WTC11 (cell line): ENCODE data around the gene TNIK. TPM values are rescaled to one million over a fixed set of nuclear protein-coding genes. Genes with fewer than 3 reads are reported as not detected.
A peak's percentile ranks its signal among the peaks of the same experiment; 100 is the strongest.

ENCODE experiments used
- ATAC-seq: fragments of 200-7000 bp; cut with Tn5 transposase; 2 replicates; pipeline ENCODE4 v1.10.0; 2021; ENCODE audit warnings: mild to moderate bottlenecking, moderate library complexity
- CTCF ChIA-PET: fragments of 300-600 bp; sonication (Branson Sonifier 250); formaldehyde crosslinking; loops from one replicate; lab custom pipeline; 2021; ENCODE audit warnings: antibody characterized with exemption; lab: Charles Lee
- POLR2A ChIA-PET: fragments of 350-600 bp; sonication (Branson Sonifier 250); formaldehyde crosslinking; loops from one replicate; lab custom pipeline; 2021; ENCODE audit warnings: antibody characterized with exemption; lab: Charles Lee
- DNase-seq: peaks from one replicate; pipeline ENCODE4 v3.0.0; 2021; ENCODE audit warnings: low spot score
- H3K27ac Mint-ChIP-seq: 2 replicates; pipeline ENCODE4 v1.8.0; 2021; ENCODE audit warnings: mixed read lengths
- H3K27me3 Mint-ChIP-seq: 2 replicates; pipeline ENCODE4 v1.8.0; 2021; ENCODE audit warnings: low read depth, mild to moderate bottlenecking, moderate library complexity, mixed read lengths
- H3K36me3 Mint-ChIP-seq: 2 replicates; pipeline ENCODE4 v1.8.0; 2021; ENCODE audit warnings: mixed read lengths
- H3K4me1 Mint-ChIP-seq: 2 replicates; pipeline ENCODE4 v1.8.0; 2022; ENCODE audit warnings: mixed read lengths
- H3K4me3 Mint-ChIP-seq: 2 replicates; pipeline ENCODE4 v1.8.0; 2021; ENCODE audit warnings: mild to moderate bottlenecking, moderate library complexity, mixed read lengths
- H3K9me3 Mint-ChIP-seq: 2 replicates; pipeline ENCODE4 v1.8.0; 2021; ENCODE audit warnings: mixed read lengths
- ATF3 ChIP-seq: sonication (generic); formaldehyde crosslinking; conservative IDR thresholded peaks from 2 replicates; pipeline ENCODE4 v1.8.1; 2022; ENCODE audit warnings: mild to moderate bottlenecking, missing genetic modification reagents
- ELF4 ChIP-seq: sonication (generic); formaldehyde crosslinking; IDR thresholded peaks from 2 replicates; pipeline ENCODE4 v1.8.1; 2022; ENCODE audit warnings: low read depth, mild to moderate bottlenecking, moderate library complexity, missing genetic modification reagents
- FOXJ3 ChIP-seq: sonication (generic); formaldehyde crosslinking; IDR thresholded peaks from 2 replicates; pipeline ENCODE4 v1.9.0; 2021; ENCODE audit warnings: missing genetic modification reagents, mild to moderate bottlenecking, borderline replicate concordance
- FOXP1 ChIP-seq: sonication (generic); formaldehyde crosslinking; IDR thresholded peaks from 2 replicates; pipeline ENCODE4 v1.8.0; 2022; ENCODE audit warnings: missing genetic modification reagents, mild to moderate bottlenecking, moderate library complexity, borderline replicate concordance
- GABPB1 ChIP-seq: sonication (generic); formaldehyde crosslinking; IDR thresholded peaks from 2 replicates; pipeline ENCODE4 v1.8.1; 2023; ENCODE audit warnings: mild to moderate bottlenecking, missing genetic modification reagents
- GRHL2 ChIP-seq: fragments of 250-450 bp; sonication (Bioruptor Pico); IDR thresholded peaks from 2 replicates; pipeline ENCODE4 v1.8.0; 2022; ENCODE audit warnings: mild to moderate bottlenecking, moderate library complexity; ENCODE audit not compliant: insufficient replicate concordance, severe bottlenecking
- IRF1 ChIP-seq: sonication (generic); formaldehyde crosslinking; IDR thresholded peaks from 2 replicates; pipeline ENCODE4 v1.8.0; 2023; ENCODE audit warnings: missing genetic modification reagents
- JAZF1 ChIP-seq: fragments of 250-450 bp; sonication (Bioruptor Pico); IDR thresholded peaks from 2 replicates; pipeline ENCODE4 v1.9.0; 2021; ENCODE audit warnings: moderate library complexity, mild to moderate bottlenecking, inconsistent platforms
- MYBL2 ChIP-seq: sonication (generic); formaldehyde crosslinking; IDR thresholded peaks from 2 replicates; pipeline ENCODE4 v1.8.1; 2023; ENCODE audit warnings: mild to moderate bottlenecking, moderate library complexity, missing genetic modification reagents
- NR1H2 ChIP-seq: sonication (generic); formaldehyde crosslinking; IDR thresholded peaks from 2 replicates; pipeline ENCODE4 v1.9.0; 2021; ENCODE audit warnings: mild to moderate bottlenecking, moderate library complexity, missing genetic modification reagents
- NR2C2 ChIP-seq: sonication (generic); formaldehyde crosslinking; IDR thresholded peaks from 2 replicates; pipeline ENCODE4 v1.8.0; 2022; ENCODE audit warnings: mild to moderate bottlenecking, missing genetic modification reagents
- RELA ChIP-seq: sonication (generic); formaldehyde crosslinking; IDR thresholded peaks from 2 replicates; pipeline ENCODE4 v1.8.1; 2022; ENCODE audit warnings: missing genetic modification reagents, mild to moderate bottlenecking, borderline replicate concordance
- RORB ChIP-seq: fragments of 250-450 bp; sonication (Bioruptor Pico); IDR thresholded peaks from 2 replicates; pipeline ENCODE4 v1.9.0; 2021; ENCODE audit warnings: mild to moderate bottlenecking
- SMAD4 ChIP-seq: sonication (generic); formaldehyde crosslinking; IDR thresholded peaks from 2 replicates; pipeline ENCODE4 v1.8.0; 2022; ENCODE audit warnings: mild to moderate bottlenecking, missing genetic modification reagents
- SOX15 ChIP-seq: fragments of 250-450 bp; sonication (Bioruptor Pico); IDR thresholded peaks from 2 replicates; pipeline ENCODE4 v1.9.0; 2021; ENCODE audit warnings: mild to moderate bottlenecking
- TCF7 ChIP-seq: sonication (generic); formaldehyde crosslinking; IDR thresholded peaks from 2 replicates; pipeline ENCODE4 v1.8.0; 2022; ENCODE audit warnings: mild to moderate bottlenecking, low read depth, missing genetic modification reagents, moderate library complexity
- TEAD4 ChIP-seq: sonication (generic); formaldehyde crosslinking; IDR thresholded peaks from 2 replicates; pipeline ENCODE4 v1.8.0; 2022; ENCODE audit warnings: mild to moderate bottlenecking, missing genetic modification reagents
- ZNF232 ChIP-seq: sonication (generic); formaldehyde crosslinking; IDR thresholded peaks from 2 replicates; pipeline ENCODE4 v1.8.0; 2022; ENCODE audit warnings: mild to moderate bottlenecking, missing genetic modification reagents
- ZNF317 ChIP-seq: sonication (generic); formaldehyde crosslinking; IDR thresholded peaks from 2 replicates; pipeline ENCODE4 v1.8.1; 2023; ENCODE audit warnings: low read depth, mild to moderate bottlenecking, moderate library complexity, missing genetic modification reagents, borderline replicate concordance
- ZNF416 ChIP-seq: fragments of 250-450 bp; sonication (Bioruptor Pico); IDR thresholded peaks from 2 replicates; pipeline ENCODE4 v1.9.0; 2021; ENCODE audit warnings: mild to moderate bottlenecking, inconsistent platforms
- ZNF532 ChIP-seq: fragments of 250-450 bp; sonication (Bioruptor Pico); IDR thresholded peaks from 2 replicates; pipeline ENCODE4 v1.9.0; 2021; ENCODE audit warnings: mild to moderate bottlenecking, borderline replicate concordance
- total RNA-seq: library from RNA; stranded (reverse); gene quantifications from 3 replicates; pipeline ENCODE4 v1.2.3, GENCODE V29; 2021
- TF ChIP-seq, protein P1 (sequence below): sonication (generic); formaldehyde crosslinking; IDR thresholded peaks from 2 replicates; pipeline ENCODE4 v1.8.1; 2023; ENCODE audit warnings: mild to moderate bottlenecking, moderate library complexity, missing genetic modification reagents
- TF ChIP-seq, protein P2 (sequence below): sonication (generic); formaldehyde crosslinking; IDR thresholded peaks from 2 replicates; pipeline ENCODE4 v1.8.1; 2022; ENCODE audit warnings: missing genetic modification reagents, borderline replicate concordance
- TF ChIP-seq, protein P3 (sequence below): fragments of 250-450 bp; sonication (Bioruptor Pico); IDR thresholded peaks from 2 replicates; pipeline ENCODE4 v1.9.0; 2021; ENCODE audit warnings: mild to moderate bottlenecking

The TNIK gene
- total RNA-seq, 1 experiment from 2014 or later: 50.3 TPM

DNA sequence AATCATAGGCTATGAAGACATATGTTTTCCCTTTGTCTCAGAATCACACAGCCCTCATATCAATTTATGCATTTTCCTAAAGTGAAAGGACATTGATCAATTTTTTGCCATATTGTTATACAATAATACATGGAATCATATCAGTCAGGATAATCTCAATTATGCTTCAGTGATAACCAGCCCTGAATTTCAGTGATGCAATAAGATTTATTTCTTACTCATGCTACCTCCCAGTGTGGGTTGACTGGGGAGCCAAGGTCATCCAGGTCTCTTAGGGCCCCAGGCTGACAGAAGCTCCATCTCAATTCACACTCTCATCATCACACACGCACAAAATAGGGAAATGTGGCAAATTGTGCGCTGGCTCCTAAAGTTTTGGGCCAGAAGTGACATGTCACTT lies 44.2 kb upstream of the TNIK start (continued):
- no peak for TF ChIP-seq ZNF532 (CRISPR knock-in tag)
- no peak for TF ChIP-seq ATF3

DNA sequence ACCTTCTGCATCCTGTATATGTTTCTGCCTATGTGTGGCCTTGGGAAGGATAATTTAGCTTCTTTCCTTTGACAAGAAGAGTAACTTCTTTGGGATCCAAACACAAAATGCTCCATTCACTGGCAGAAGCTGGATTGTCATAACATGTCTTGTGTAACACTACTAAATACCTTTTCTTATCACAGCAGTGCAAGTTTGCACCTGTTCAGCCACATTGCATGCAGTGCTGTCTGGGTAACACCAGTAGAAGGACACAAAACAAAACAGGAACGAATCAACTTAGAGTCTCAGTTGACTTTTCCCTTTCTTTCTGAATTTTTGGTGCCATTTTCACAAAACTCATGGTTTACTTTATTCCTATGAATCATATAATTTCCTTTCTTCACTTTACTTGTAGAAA lies 43.6 kb upstream of the TNIK start:
- H3K36me3 Mint-ChIP-seq: no peaks in the 10 kb centered on the region
- ChIA-PET POLR2A (no interaction called here), CTCF (no interaction called here)

GRCh38 chr3:171498921-171499320 lies 38.7 kb upstream of the TNIK start:
- POLR2A ChIA-PET: no interaction called here
- TF ChIP-seq, protein P1, sequence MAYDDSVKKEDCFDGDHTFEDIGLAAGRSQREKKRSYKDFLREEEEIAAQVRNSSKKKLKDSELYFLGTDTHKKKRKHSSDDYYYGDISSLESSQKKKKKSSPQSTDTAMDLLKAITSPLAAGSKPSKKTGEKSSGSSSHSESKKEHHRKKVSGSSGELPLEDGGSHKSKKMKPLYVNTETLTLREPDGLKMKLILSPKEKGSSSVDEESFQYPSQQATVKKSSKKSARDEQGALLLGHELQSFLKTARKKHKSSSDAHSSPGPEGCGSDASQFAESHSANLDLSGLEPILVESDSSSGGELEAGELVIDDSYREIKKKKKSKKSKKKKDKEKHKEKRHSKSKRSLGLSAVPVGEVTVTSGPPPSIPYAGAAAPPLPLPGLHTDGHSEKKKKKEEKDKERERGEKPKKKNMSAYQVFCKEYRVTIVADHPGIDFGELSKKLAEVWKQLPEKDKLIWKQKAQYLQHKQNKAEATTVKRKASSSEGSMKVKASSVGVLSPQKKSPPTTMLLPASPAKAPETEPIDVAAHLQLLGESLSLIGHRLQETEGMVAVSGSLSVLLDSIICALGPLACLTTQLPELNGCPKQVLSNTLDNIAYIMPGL (CRISPR knock-in tag): no peak
- TF ChIP-seq NR2C2 (CRISPR knock-in tag) (no peak), ZNF317 (CRISPR knock-in tag) (no peak), MYBL2 (no peak), ELF4 (CRISPR knock-in tag) (no peak), ZNF416 (CRISPR knock-in tag) (no peak), SMAD4 (CRISPR knock-in tag) (no peak), GABPB1 (CRISPR knock-in tag) (no peak)

More for the DNA sequence above, 43.6 kb upstream of the TNIK start:
- Mint-ChIP-seq H3K27me3 (no peaks in the 10 kb centered on the region), H3K27ac (no peak overlapping the region)
- TF ChIP-seq, protein P2, sequence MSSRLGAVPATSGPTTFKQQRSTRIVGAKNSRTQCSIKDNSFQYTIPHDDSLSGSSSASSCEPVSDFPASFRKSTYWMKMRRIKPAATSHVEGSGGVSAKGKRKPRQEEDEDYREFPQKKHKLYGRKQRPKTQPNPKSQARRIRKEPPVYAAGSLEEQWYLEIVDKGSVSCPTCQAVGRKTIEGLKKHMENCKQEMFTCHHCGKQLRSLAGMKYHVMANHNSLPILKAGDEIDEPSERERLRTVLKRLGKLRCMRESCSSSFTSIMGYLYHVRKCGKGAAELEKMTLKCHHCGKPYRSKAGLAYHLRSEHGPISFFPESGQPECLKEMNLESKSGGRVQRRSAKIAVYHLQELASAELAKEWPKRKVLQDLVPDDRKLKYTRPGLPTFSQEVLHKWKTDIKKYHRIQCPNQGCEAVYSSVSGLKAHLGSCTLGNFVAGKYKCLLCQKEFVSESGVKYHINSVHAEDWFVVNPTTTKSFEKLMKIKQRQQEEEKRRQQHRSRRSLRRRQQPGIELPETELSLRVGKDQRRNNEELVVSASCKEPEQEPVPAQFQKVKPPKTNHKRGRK (CRISPR knock-in tag): no peak
- TF ChIP-seq GRHL2 (CRISPR knock-in tag) (no peak), NR1H2 (CRISPR knock-in tag) (no peak), TEAD4 (CRISPR knock-in tag) (no peak), RELA (no peak), SOX15 (CRISPR knock-in tag) (no peak), ZNF317 (CRISPR knock-in tag) (no peak), FOXJ3 (CRISPR knock-in tag) (no peak), FOXP1 (CRISPR knock-in tag) (no peak), MYBL2 (no peak), SMAD4 (CRISPR knock-in tag) (no peak), ZNF232 (no peak), RORB (no peak), JAZF1 (CRISPR knock-in tag) (no peak), TCF7 (CRISPR knock-in tag) (no peak), IRF1 (CRISPR knock-in tag) (no peak)
- TF ChIP-seq, protein P3, sequence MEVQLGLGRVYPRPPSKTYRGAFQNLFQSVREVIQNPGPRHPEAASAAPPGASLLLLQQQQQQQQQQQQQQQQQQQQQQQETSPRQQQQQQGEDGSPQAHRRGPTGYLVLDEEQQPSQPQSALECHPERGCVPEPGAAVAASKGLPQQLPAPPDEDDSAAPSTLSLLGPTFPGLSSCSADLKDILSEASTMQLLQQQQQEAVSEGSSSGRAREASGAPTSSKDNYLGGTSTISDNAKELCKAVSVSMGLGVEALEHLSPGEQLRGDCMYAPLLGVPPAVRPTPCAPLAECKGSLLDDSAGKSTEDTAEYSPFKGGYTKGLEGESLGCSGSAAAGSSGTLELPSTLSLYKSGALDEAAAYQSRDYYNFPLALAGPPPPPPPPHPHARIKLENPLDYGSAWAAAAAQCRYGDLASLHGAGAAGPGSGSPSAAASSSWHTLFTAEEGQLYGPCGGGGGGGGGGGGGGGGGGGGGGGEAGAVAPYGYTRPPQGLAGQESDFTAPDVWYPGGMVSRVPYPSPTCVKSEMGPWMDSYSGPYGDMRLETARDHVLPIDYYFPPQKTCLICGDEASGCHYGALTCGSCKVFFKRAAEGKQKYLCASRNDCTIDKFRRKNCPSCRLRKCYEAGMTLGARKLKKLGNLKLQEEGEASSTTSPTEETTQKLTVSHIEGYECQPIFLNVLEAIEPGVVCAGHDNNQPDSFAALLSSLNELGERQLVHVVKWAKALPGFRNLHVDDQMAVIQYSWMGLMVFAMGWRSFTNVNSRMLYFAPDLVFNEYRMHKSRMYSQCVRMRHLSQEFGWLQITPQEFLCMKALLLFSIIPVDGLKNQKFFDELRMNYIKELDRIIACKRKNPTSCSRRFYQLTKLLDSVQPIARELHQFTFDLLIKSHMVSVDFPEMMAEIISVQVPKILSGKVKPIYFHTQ: no peak
- TF ChIP-seq, all 79 proteins: peak for 0
- Mint-ChIP-seq H3K4me1 (peaks cover 9% of the 10 kb centered on the region), H3K4me3 (no peak overlapping the region), H3K9me3 (peaks cover 9% of the 10 kb centered on the region)
- ATAC-seq (no peak), DNase-seq (no peak)

More at GRCh38 chr3:171498921-171499320, 38.7 kb upstream of the TNIK start:
- Mint-ChIP-seq H3K4me1 (peaks cover 22% of the 10 kb centered on the region), H3K27ac (peak overlapping the region; percentile 15; the same call in 1 of the 2 replicates), H3K4me3 (no peak overlapping the region), H3K27me3 (no peaks in the 10 kb centered on the region), H3K36me3 (no peaks in the 10 kb centered on the region), H3K9me3 (no peaks in the 10 kb centered on the region; the same call in 1 of the 2 replicates)
- ATAC-seq (no peak), DNase-seq (no peak)
- CTCF ChIA-PET: interaction anchor here (0.6 to 1.4 kb wide), 2 partner anchors 9 to 22 kb away, joined by 3 read pairs; no protein-coding TSS in a partner anchor
